Measurements from ENCODE around the gene TTC13. TPM values are rescaled to one million over a fixed set of nuclear protein-coding genes. Genes with fewer than 3 reads are reported as not detected.

The TTC13 gene
- total and polyA plus RNA-seq, 10 of the 15 experiments (the other 5 are each of a cell fraction or from before 2014, with no cell fraction given) = 5.8 to 30.8 (median 18.5) TPM

DNA sequence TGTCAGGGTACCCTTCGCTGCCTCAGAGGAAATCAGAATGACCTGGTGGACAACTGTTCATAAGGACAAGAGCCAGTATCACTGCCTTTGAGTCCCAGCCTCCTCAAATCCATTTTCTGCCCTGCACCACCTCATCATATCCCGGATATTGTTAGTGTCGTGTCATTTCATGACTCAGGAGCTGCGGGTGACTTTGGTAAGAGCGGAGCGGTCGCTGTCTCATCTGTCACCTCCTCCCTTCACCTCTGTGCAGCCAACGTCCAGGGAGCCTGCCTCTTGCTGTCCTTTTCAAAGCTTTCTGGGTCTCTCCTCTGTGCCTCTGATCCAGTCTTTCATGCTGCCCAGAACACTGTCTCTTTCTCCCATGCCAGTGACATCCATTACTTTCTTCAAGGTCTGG lies 103.3 kb downstream of the TTC13 start (continued):
- TF ChIP-seq, protein P1, sequence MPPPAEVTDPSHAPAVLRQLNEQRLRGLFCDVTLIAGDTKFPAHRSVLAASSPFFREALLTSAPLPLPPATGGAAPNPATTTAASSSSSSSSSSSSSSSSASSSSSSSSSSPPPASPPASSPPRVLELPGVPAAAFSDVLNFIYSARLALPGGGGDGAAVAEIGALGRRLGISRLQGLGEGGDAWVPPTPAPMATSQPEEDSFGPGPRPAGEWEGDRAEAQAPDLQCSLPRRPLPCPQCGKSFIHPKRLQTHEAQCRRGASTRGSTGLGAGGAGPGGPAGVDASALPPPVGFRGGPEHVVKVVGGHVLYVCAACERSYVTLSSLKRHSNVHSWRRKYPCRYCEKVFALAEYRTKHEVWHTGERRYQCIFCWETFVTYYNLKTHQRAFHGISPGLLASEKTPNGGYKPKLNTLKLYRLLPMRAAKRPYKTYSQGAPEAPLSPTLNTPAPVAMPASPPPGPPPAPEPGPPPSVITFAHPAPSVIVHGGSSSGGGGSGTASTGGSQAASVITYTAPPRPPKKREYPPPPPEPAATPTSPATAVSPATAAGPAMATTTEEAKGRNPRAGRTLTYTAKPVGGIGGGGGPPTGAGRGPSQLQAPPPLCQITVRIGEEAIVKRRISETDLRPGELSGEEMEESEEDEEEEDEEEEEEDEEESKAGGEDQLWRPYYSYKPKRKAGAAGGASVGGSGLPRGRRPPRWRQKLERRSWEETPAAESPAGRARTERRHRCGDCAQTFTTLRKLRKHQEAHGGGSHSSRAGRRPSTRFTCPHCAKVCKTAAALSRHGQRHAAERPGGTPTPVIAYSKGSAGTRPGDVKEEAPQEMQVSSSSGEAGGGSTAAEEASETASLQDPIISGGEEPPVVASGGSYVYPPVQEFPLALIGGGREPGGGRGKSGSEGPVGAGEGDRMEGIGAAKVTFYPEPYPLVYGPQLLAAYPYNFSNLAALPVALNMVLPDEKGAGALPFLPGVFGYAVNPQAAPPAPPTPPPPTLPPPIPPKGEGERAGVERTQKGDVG (CRISPR knock-in tag; IDR thresholded peaks at IDR 0.05) = no peak
- TF ChIP-seq SUPT20H (IDR thresholded peaks at IDR 0.05; ENCODE audit: borderline replicate concordance, control insufficient read depth, low read depth, low read length) (no peak), JUND (IDR thresholded peaks at IDR 0.05; ENCODE audit: low read depth, low read length) (no peak), REST (IDR thresholded peaks at IDR 0.05; ENCODE audit: low read depth, low read length) (no peak), RCOR1 (conservative IDR thresholded peaks at IDR 0.05; ENCODE audit: low read depth, low read length) (no peak), SIX5 (IDR thresholded peaks at IDR 0.05; ENCODE audit: low read depth, low read length, severe bottlenecking) (no peak), FOXK2 (IDR thresholded peaks at IDR 0.05) (no peak), ZBTB33 (IDR thresholded peaks at IDR 0.05) (no peak)
- TF ChIP-seq, protein P2, sequence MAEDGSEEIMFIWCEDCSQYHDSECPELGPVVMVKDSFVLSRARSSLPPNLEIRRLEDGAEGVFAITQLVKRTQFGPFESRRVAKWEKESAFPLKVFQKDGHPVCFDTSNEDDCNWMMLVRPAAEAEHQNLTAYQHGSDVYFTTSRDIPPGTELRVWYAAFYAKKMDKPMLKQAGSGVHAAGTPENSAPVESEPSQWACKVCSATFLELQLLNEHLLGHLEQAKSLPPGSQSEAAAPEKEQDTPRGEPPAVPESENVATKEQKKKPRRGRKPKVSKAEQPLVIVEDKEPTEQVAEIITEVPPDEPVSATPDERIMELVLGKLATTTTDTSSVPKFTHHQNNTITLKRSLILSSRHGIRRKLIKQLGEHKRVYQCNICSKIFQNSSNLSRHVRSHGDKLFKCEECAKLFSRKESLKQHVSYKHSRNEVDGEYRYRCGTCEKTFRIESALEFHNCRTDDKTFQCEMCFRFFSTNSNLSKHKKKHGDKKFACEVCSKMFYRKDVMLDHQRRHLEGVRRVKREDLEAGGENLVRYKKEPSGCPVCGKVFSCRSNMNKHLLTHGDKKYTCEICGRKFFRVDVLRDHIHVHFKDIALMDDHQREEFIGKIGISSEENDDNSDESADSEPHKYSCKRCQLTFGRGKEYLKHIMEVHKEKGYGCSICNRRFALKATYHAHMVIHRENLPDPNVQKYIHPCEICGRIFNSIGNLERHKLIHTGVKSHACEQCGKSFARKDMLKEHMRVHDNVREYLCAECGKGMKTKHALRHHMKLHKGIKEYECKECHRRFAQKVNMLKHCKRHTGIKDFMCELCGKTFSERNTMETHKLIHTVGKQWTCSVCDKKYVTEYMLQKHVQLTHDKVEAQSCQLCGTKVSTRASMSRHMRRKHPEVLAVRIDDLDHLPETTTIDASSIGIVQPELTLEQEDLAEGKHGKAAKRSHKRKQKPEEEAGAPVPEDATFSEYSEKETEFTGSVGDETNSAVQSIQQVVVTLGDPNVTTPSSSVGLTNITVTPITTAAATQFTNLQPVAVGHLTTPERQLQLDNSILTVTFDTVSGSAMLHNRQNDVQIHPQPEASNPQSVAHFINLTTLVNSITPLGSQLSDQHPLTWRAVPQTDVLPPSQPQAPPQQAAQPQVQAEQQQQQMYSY (CRISPR knock-in tag; IDR thresholded peaks at IDR 0.05) = no peak

All from GM12878 (cell line).